IMR-90 (cell line): Measurements from ENCODE around the gene BRINP3. TPM values are rescaled to one million over a fixed set of nuclear protein-coding genes. Genes with fewer than 3 reads are reported as not detected.

Experiments used
- ATAC-seq: fragments of 200-7000 bp; cut with Tn5 transposase; 2 replicates; pipeline ENCODE4 v1.9.1; 2020; ENCODE audit warnings: low read depth, mild to moderate bottlenecking, moderate library complexity
- BruUV-seq: library from RNA; stranded (reverse); fragments of 400-500 nt; replicated peaks from 2 replicates; lab custom pipeline; 2021; lab: Mats Ljungman, UMichigan
- CTCF ChIA-PET: fragments of 300-600 bp; formaldehyde crosslinking; extraction: SDS; loops from one replicate; lab custom pipeline; 2021; ENCODE audit warnings: antibody characterized with exemption; lab: Yijun Ruan, JAX
- POLR2A ChIA-PET: fragments of 300-600 bp; sonication (Branson Sonifier 250); formaldehyde crosslinking; loops from one replicate; lab custom pipeline; 2022; ENCODE audit warnings: antibody characterized with exemption; ENCODE audit not compliant: unreplicated experiment; lab: Charles Lee
- DNase-seq: peaks from one replicate; pipeline ENCODE4 v3.0.0; 2013
- H2AFZ ChIP-seq: replicated peaks from 2 replicates; pipeline ENCODE3; 2013; ENCODE audit warnings: low read length, mild to moderate bottlenecking; ENCODE audit not compliant: poor library complexity
- H2AK5ac ChIP-seq: 2 replicates; pipeline ENCODE4 v1.6.1; 2013; ENCODE audit warnings: low read depth, low read length, inconsistent platforms
- H2AK9ac ChIP-seq: replicated peaks from 2 replicates; pipeline ENCODE3; 2013; ENCODE audit warnings: mild to moderate bottlenecking, low read depth, low read length, moderate library complexity; ENCODE audit not compliant: poor library complexity
- H2BK120ac ChIP-seq: 2 replicates; pipeline ENCODE4 v1.6.1; 2013; ENCODE audit warnings: low read depth, low read length, inconsistent platforms
- H2BK15ac ChIP-seq: 3 replicates; pipeline ENCODE4 v1.6.1; 2013; ENCODE audit warnings: low read depth, low read length, inconsistent platforms
- H2BK20ac ChIP-seq: 2 replicates; pipeline ENCODE4 v1.6.1; 2013; ENCODE audit warnings: low read depth, mild to moderate bottlenecking, inconsistent platforms, low read length, moderate library complexity
- H2BK5ac ChIP-seq: 2 replicates; pipeline ENCODE4 v1.6.1; 2013; ENCODE audit warnings: mild to moderate bottlenecking, low read depth, low read length, inconsistent platforms; ENCODE audit not compliant: poor library complexity, severe bottlenecking
- H3K14ac ChIP-seq: replicated peaks from 2 replicates; pipeline ENCODE4 v1.6.1; 2013; ENCODE audit warnings: low read depth, low read length, inconsistent platforms
- H3K18ac ChIP-seq: 2 replicates; pipeline ENCODE4 v1.6.1; 2013; ENCODE audit warnings: low read depth, low read length, control low read depth
- H3K23ac ChIP-seq: 2 replicates; pipeline ENCODE4 v1.6.1; 2013; ENCODE audit warnings: low read depth, low read length, inconsistent platforms
- H3K27ac ChIP-seq: 2 replicates; pipeline ENCODE4 v1.5.1; 2013; ENCODE audit warnings: mild to moderate bottlenecking, control low read depth, low read length; ENCODE audit not compliant: insufficient read depth
- H3K27me3 ChIP-seq: 2 replicates; pipeline ENCODE4 v1.6.1; 2013; ENCODE audit warnings: low read length; ENCODE audit not compliant: control insufficient read depth, insufficient read depth
- H3K36me3 ChIP-seq: 2 replicates; pipeline ENCODE4 v1.6.1; 2013; ENCODE audit warnings: low read length, mixed read lengths; ENCODE audit not compliant: control insufficient read depth, insufficient read depth
- H3K4ac ChIP-seq: 2 replicates; pipeline ENCODE4 v1.6.1; 2013; ENCODE audit warnings: low read depth, low read length, inconsistent platforms
- H3K4me1 ChIP-seq: 2 replicates; pipeline ENCODE4 v1.6.1; 2013; ENCODE audit warnings: low read length, mixed read lengths; ENCODE audit not compliant: control insufficient read depth, insufficient read depth
- H3K4me2 ChIP-seq: 2 replicates; pipeline ENCODE4 v1.6.1; 2013; ENCODE audit warnings: low read depth, mild to moderate bottlenecking, control low read depth, low read length, moderate library complexity
- H3K4me3 ChIP-seq: 2 replicates; pipeline ENCODE4 v1.5.1; 2013; ENCODE audit warnings: low read depth, mild to moderate bottlenecking, control low read depth, low read length, moderate library complexity; ENCODE audit not compliant: insufficient read depth
- H3K56ac ChIP-seq: 2 replicates; pipeline ENCODE4 v1.6.1; 2013; ENCODE audit warnings: low read length, inconsistent platforms; ENCODE audit not compliant: insufficient read depth; ENCODE audit errors: extremely low read depth
- H3K79me1 ChIP-seq, 2 experiments: 2 replicates each; pipeline ENCODE4 v1.6.1; 2013; ENCODE audit warnings: low read length in 2 of 2, inconsistent platforms in 1 of 2, low read depth in 1 of 2
- H3K9ac ChIP-seq: 2 replicates; pipeline ENCODE4 v1.6.1; 2013; ENCODE audit warnings: low read depth, low read length, control low read depth
- H3K9me1 ChIP-seq: 2 replicates; pipeline ENCODE4 v1.6.1; 2013; ENCODE audit warnings: low read length, inconsistent platforms; ENCODE audit not compliant: insufficient read depth
- H3K9me3 ChIP-seq: 2 replicates; pipeline ENCODE4 v1.6.1; 2013; ENCODE audit warnings: low read length; ENCODE audit not compliant: control insufficient read depth, insufficient read depth
- H4K20me1 ChIP-seq: 2 replicates; pipeline ENCODE4 v1.6.1; 2013; ENCODE audit warnings: low read length, inconsistent platforms; ENCODE audit not compliant: insufficient read depth
- H4K5ac ChIP-seq: 2 replicates; pipeline ENCODE4 v1.6.1; 2013; ENCODE audit warnings: mild to moderate bottlenecking, low read depth, low read length, control low read depth
- H4K8ac ChIP-seq, 2 experiments: 2 replicates each; pipeline ENCODE4 v1.6.1; 2013; ENCODE audit warnings: low read depth in 2 of 2, low read length in 2 of 2, control low read depth in 1 of 2, inconsistent platforms in 1 of 2
- H4K91ac ChIP-seq: 2 replicates; pipeline ENCODE4 v1.6.1; 2013; ENCODE audit warnings: low read depth, low read length, inconsistent platforms; ENCODE audit not compliant: insufficient read depth
- CEBPB ChIP-seq: IDR thresholded peaks from 2 replicates; pipeline ENCODE4 v1.6.1; 2012; ENCODE audit warnings: low read depth, low read length, improper control_type of control experiment
- CTCF ChIP-seq: conservative IDR thresholded peaks from 2 replicates; pipeline ENCODE4 v1.5.1; 2012; ENCODE audit warnings: mild to moderate bottlenecking, low read depth, low read length, improper control_type of control experiment
- FOS ChIP-seq: fragments of 150-350 bp; IDR thresholded peaks from 2 replicates; pipeline ENCODE4 v1.6.1; 2016; ENCODE audit warnings: low read depth, low read length
- MAZ ChIP-seq: IDR thresholded peaks from 2 replicates; pipeline ENCODE4 v1.6.1; 2012; ENCODE audit warnings: low read depth, mild to moderate bottlenecking, low read length, improper control_type of control experiment, moderate library complexity, borderline replicate concordance
- MXI1 ChIP-seq: IDR thresholded peaks from 2 replicates; pipeline ENCODE4 v1.6.1; 2012; ENCODE audit warnings: low read depth, mild to moderate bottlenecking, low read length, moderate library complexity, borderline replicate concordance
- NFE2L2 ChIP-seq: fragments of 150-350 bp; IDR thresholded peaks from 2 replicates; pipeline ENCODE4 v1.6.1; 2016; ENCODE audit warnings: low read depth, mild to moderate bottlenecking, low read length
- POLR2A ChIP-seq: IDR thresholded peaks from 2 replicates; pipeline ENCODE4 v1.6.1; 2012; ENCODE audit warnings: mild to moderate bottlenecking, low read depth, low read length
- RAD21 ChIP-seq: IDR thresholded peaks from 2 replicates; pipeline ENCODE4 v1.6.1; 2012; ENCODE audit warnings: low read length, improper control_type of control experiment
- RFX5 ChIP-seq: IDR thresholded peaks from 2 replicates; pipeline ENCODE4 v1.8.0; 2012; ENCODE audit warnings: low read depth, mild to moderate bottlenecking, low read length, moderate library complexity
- USF2 ChIP-seq: fragments of 150-350 bp; IDR thresholded peaks from 2 replicates; pipeline ENCODE4 v1.6.1; 2017; ENCODE audit warnings: mild to moderate bottlenecking, antibody characterized with exemption, low read length, low read depth
- WGBS, 2 experiments: methylation state at CpG; one replicate each; pipeline versions ENCODE4 v1.1.5 to v1.1.7; 2013; ENCODE audit warnings: missing lambda C conversion rate in 2 of 2; ENCODE audit not compliant: insufficient read length in 1 of 2; ENCODE audit errors: extremely low coverage in 2 of 2; 5-methylcytosine and 5-hydroxymethylcytosine counted together
- dilution Hi-C: fragments of 300-500 bp; cut with HindIII; formaldehyde crosslinking; loops from one replicate; pipeline ENCODE4 v1.14.3; 2018; ENCODE audit warnings: low sequenced_read_pairs; ENCODE audit not compliant: unreplicated experiment
- in situ Hi-C: fragments of 300-500 bp; cut with MboI; formaldehyde crosslinking; loops from 3 replicates; pipeline ENCODE4 v1.14.3; 2019; ENCODE audit warnings: low sequenced_read_pairs, inconsistent platforms, mixed read lengths
- intact Hi-C: fragments of 100-400 bp; cut with micrococcal nuclease; formaldehyde crosslinking; loops from 2 replicates; pipeline ENCODE4 v1.10.0; 2022
- polyA plus RNA-seq, 3 experiments: library from polyadenylated mRNA; depleted of rRNA; stranded (reverse); fragments of >200 nt; gene quantifications; 2 replicates each; pipeline ENCODE4 v1.2.3, GENCODE V29; 2012; ENCODE audit warnings: low replicate concordance in 1 of 3
- total RNA-seq: library from RNA; depleted of rRNA; stranded (reverse); fragments of >200 nt; gene quantifications from 2 replicates; pipeline ENCODE4 v1.2.3, GENCODE V29; 2012

BRINP3 gene
- total and polyA plus RNA-seq, 2 of the 4 experiments (the other 2 are of a cell fraction), result 0.15 to 0.36 TPM

GRCh38 chr1:190416239-190416638 is 61.4 kb downstream of the BRINP3 start:
- Histone ChIP-seq H2AFZ (no peak overlapping the region), H3K56ac (no peak overlapping the region), H3K23ac (no peak overlapping the region), H3K4me1 (no peaks in the 10 kb centered on the region), H3K18ac (no peak overlapping the region), H3K27me3 (no peaks in the 10 kb centered on the region), H2AK5ac (no peak overlapping the region), H3K9me3 (no peaks in the 10 kb centered on the region), H3K4me2 (no peak overlapping the region), H3K9ac (no peak overlapping the region), H3K14ac (no peak overlapping the region), H4K91ac (no peak overlapping the region), H3K9me1 (no peaks in the 10 kb centered on the region), H4K5ac (no peak overlapping the region), H3K27ac (no peak overlapping the region), H2BK5ac (no peak overlapping the region), H2BK20ac (no peak overlapping the region), H4K20me1 (no peaks in the 10 kb centered on the region), H4K8ac (no peak overlapping the region), H3K4ac (no peak overlapping the region), H3K4me3 (no peak overlapping the region), H3K79me1 (no peaks in the 10 kb centered on the region), H2BK15ac (no peak overlapping the region), H3K36me3 (no peaks in the 10 kb centered on the region), H2BK120ac (no peak overlapping the region), H2AK9ac (no peak overlapping the region)
- no peak for DNase-seq
- CTCF ChIA-PET, result no interaction called here
- in situ Hi-C loops (no loop called here), intact Hi-C loops (no loop called here), dilution Hi-C loops (no loop called here)
- WGBS, 2 experiments, result no CpG with 5 or more reads among the region's 1 CpG
- POLR2A ChIA-PET, result no interaction called here
- no peak for ATAC-seq
- BruUV-seq, result no TSS peak
- TF ChIP-seq NFE2L2 (no peak), USF2 (no peak), POLR2A (no peak), MAZ (no peak), MXI1 (no peak), FOS (no peak), CTCF (no peak), CEBPB (no peak), RFX5 (no peak), RAD21 (no peak)
